Measurements from ENCODE around the gene WDR37.
"Not testable (repeated sequence)": the region's sequence is repeated elsewhere in the genome, so short reads cannot be mapped to it uniquely, and the experiment has no call there.

- not testable (repeated sequence) for TF ChIP-seq POLR2AphosphoS5 (IDR thresholded peaks at IDR 0.05; ENCODE audit: low read depth, low read length); POLR2A (IDR thresholded peaks at IDR 0.05; ENCODE audit: low read depth, low read length); SPI1 (IDR thresholded peaks at IDR 0.05; ENCODE audit: low read depth, low read length); TAF1 (IDR thresholded peaks at IDR 0.05; ENCODE audit: low read depth, low read length); PAX5 (IDR thresholded peaks at IDR 0.05; ENCODE audit: insufficient read depth, low read length, severe bottlenecking); POU2F2 (IDR thresholded peaks at IDR 0.05; ENCODE audit: low read depth, low read length)
Observed at GRCh38 chr10:1161315-1161673, 105.1 kb downstream of the WDR37 start.
